HG02588 (cell line): Measurements from ENCODE around the gene AFAP1L1.

Experiments
- ATAC-seq: cut with Tn5 transposase; IDR thresholded peaks from one replicate; pipeline ENCODE4 v1.9.1; 2021; ENCODE audit warnings: mild to moderate bottlenecking, moderate library complexity; ENCODE audit not compliant: unreplicated experiment

AFAP1L1 gene

GRCh38 chr5:149344151-149344550, 72.5 kb downstream of the AFAP1L1 start:
- ATAC-seq, result no peak

- peak; percentile 97 for ATAC-seq
Measured at GRCh38 chr5:149345147-149345891, 73.7 kb downstream of the AFAP1L1 start, which contains the start of gene GRPEL2. Gene GRPEL2, plus strand, starts transcription at chr5:149345499. Its CDS starts 41 bp downstream, at chr5:149345540.

- ATAC-seq, result peak; percentile 6
Measured at GRCh38 chr5:149345892-149346222, 74.2 kb downstream of the AFAP1L1 start.

- ATAC-seq, result no peak
Measured at GRCh38 chr5:149348518-149348917, 76.9 kb downstream of the AFAP1L1 start.

- no peak for ATAC-seq
Measured at GRCh38 chr5:149349382-149349781, 77.7 kb downstream of the AFAP1L1 start.

GRCh38 chr5:149352169-149352568, 80.5 kb downstream of the AFAP1L1 start:
- ATAC-seq, result no peak

- no peak for ATAC-seq
Measured at GRCh38 chr5:149353911-149354310, 82.3 kb downstream of the AFAP1L1 start.

GRCh38 chr5:149355688-149356087, 84.0 kb downstream of the AFAP1L1 start:
- no peak for ATAC-seq

- no peak for ATAC-seq
Measured at GRCh38 chr5:149356391-149356790, 84.7 kb downstream of the AFAP1L1 start.

GRCh38 chr5:149357370-149358293, 86.0 kb downstream of the AFAP1L1 start, which contains the start of gene PCYOX1L:
Gene PCYOX1L, plus strand, starts transcription at chr5:149358046. Its CDS starts 23 bp downstream, at chr5:149358069.
- peak; percentile 100 for ATAC-seq

GRCh38 chr5:149358294-149358651, 86.6 kb downstream of the AFAP1L1 start:
- peak; percentile 5 for ATAC-seq

- no peak for ATAC-seq
Measured at GRCh38 chr5:149358868-149359495, 87.3 kb downstream of the AFAP1L1 start.

GRCh38 chr5:149360272-149360671, 88.6 kb downstream of the AFAP1L1 start:
- no peak for ATAC-seq

GRCh38 chr5:149362541-149362940, 90.9 kb downstream of the AFAP1L1 start:
- ATAC-seq, result no peak

- no peak for ATAC-seq
Measured at GRCh38 chr5:149363358-149363757, 91.7 kb downstream of the AFAP1L1 start.

GRCh38 chr5:149363936-149364335, 92.3 kb downstream of the AFAP1L1 start:
- no peak for ATAC-seq

- no peak for ATAC-seq
Measured at GRCh38 chr5:149364719-149365118, 93.1 kb downstream of the AFAP1L1 start.

GRCh38 chr5:149365418-149365817, 93.8 kb downstream of the AFAP1L1 start:
- ATAC-seq, result no peak

- no peak for ATAC-seq
Measured at GRCh38 chr5:149366169-149366729, 94.6 kb downstream of the AFAP1L1 start.

- ATAC-seq, result peak; percentile 78
Measured at GRCh38 chr5:149367249-149367971, 95.8 kb downstream of the AFAP1L1 start.
